PC-3 (cell line): ENCODE data around the gene FARS2. TPM values are rescaled to one million over a fixed set of nuclear protein-coding genes. Genes with fewer than 3 reads are reported as not detected.

ENCODE experiments used
- ATAC-seq: fragments of 200-7000 bp; cut with Tn5 transposase; 2 replicates; pipeline ENCODE4 v1.9.1; 2020; ENCODE audit warnings: mild to moderate bottlenecking, moderate library complexity
- BruUV-seq: library from RNA; stranded (reverse); fragments of 400-500 nt; replicated peaks from 2 replicates; lab custom pipeline; 2021; lab: Mats Ljungman, UMichigan
- CTCF ChIA-PET: fragments of 300-600 bp; sonication (Branson Sonifier 250); formaldehyde crosslinking; loops from one replicate; lab custom pipeline; 2022; ENCODE audit warnings: antibody characterized with exemption; lab: Charles Lee
- POLR2A ChIA-PET: fragments of 300-600 bp; sonication (Branson Sonifier 250); formaldehyde crosslinking; loops from one replicate; lab custom pipeline; 2022; ENCODE audit warnings: antibody characterized with exemption; ENCODE audit not compliant: unreplicated experiment; lab: Charles Lee
- DNase-seq: peaks from one replicate; pipeline ENCODE4 v3.0.0-alpha.2; 2015
- H2AFZ ChIP-seq: fragments of 300-600 bp; sonication (generic); 2 replicates; pipeline ENCODE4 v1.6.0; 2016; ENCODE audit warnings: antibody characterized with exemption, low read length
- H3F3A ChIP-seq: fragments of 300-600 bp; sonication (generic); one replicate; pipeline ENCODE4 v1.6.0; 2017; ENCODE audit warnings: antibody characterized with exemption, low read length, control low read depth, mild to moderate bottlenecking; ENCODE audit not compliant: unreplicated experiment
- H3K27ac ChIP-seq: fragments of 300-600 bp; sonication (generic); 2 replicates; pipeline ENCODE4 v1.5.1; 2016; ENCODE audit warnings: mild to moderate bottlenecking, low read length
- H3K27me3 ChIP-seq: fragments of 300-600 bp; sonication (generic); 2 replicates; pipeline ENCODE4 v1.6.1; 2016; ENCODE audit warnings: low read length, mixed read lengths
- H3K36me3 ChIP-seq: fragments of 300-600 bp; sonication (generic); 2 replicates; pipeline ENCODE4 v1.6.1; 2016; ENCODE audit warnings: low read depth, mixed run types, low read length, mixed read lengths
- H3K4me1 ChIP-seq: fragments of 300-600 bp; sonication (generic); 2 replicates; pipeline ENCODE4 v1.5.1; 2016; ENCODE audit warnings: low read length; ENCODE audit not compliant: insufficient read depth
- H3K4me2 ChIP-seq: fragments of 300-600 bp; sonication (generic); 2 replicates; pipeline ENCODE4 v1.6.0; 2016; ENCODE audit warnings: low read length
- H3K4me3 ChIP-seq: fragments of 300-600 bp; sonication (generic); 2 replicates; pipeline ENCODE4 v1.5.1; 2016; ENCODE audit warnings: mild to moderate bottlenecking, low read length, mixed read lengths
- H3K79me2 ChIP-seq: fragments of 300-600 bp; sonication (generic); 2 replicates; pipeline ENCODE4 v1.6.1; 2017; ENCODE audit warnings: low read length, mixed read lengths
- H3K9ac ChIP-seq: fragments of 300-600 bp; sonication (generic); 2 replicates; pipeline ENCODE4 v1.6.0; 2016; ENCODE audit warnings: mild to moderate bottlenecking, low read length
- H3K9me2 ChIP-seq: fragments of 300-600 bp; sonication (generic); replicated peaks from 2 replicates; pipeline ENCODE4 v1.6.1; 2016; ENCODE audit warnings: mixed run types, low read length, mixed read lengths
- H3K9me3 ChIP-seq: fragments of 300-600 bp; sonication (generic); 2 replicates; pipeline ENCODE4 v1.6.1; 2016; ENCODE audit warnings: low read length, mixed read lengths
- H4K20me1 ChIP-seq: fragments of 300-600 bp; sonication (generic); 2 replicates; pipeline ENCODE4 v1.6.1; 2016; ENCODE audit warnings: low read length, mixed read lengths
- EZH2 ChIP-seq: fragments of 300-600 bp; sonication (generic); IDR thresholded peaks from one replicate; pipeline ENCODE4 v1.6.1; 2017; ENCODE audit warnings: antibody characterized with exemption, mild to moderate bottlenecking, low read length; ENCODE audit not compliant: unreplicated experiment
- EZH2phosphoT487 ChIP-seq: fragments of 300-600 bp; sonication (generic); IDR thresholded peaks from 2 replicates; pipeline ENCODE4 v1.6.1; 2018; ENCODE audit warnings: mild to moderate bottlenecking, antibody characterized with exemption, low read length, borderline replicate concordance
- intact Hi-C: fragments of 100-400 bp; cut with micrococcal nuclease; formaldehyde crosslinking; loops from 2 replicates; pipeline ENCODE4 v1.9.0; 2023
- total RNA-seq: library from RNA; depleted of rRNA; stranded (reverse); fragments of >200 nt; gene quantifications from 2 replicates; pipeline ENCODE4 v1.2.3, GENCODE V29; 2014
- TF ChIP-seq, protein P1 (sequence below): fragments of 300-600 bp; sonication (generic); conservative IDR thresholded peaks from 2 replicates; pipeline ENCODE4 v1.5.1; 2017; ENCODE audit warnings: antibody characterized with exemption, low read depth, mild to moderate bottlenecking, low read length

Gene FARS2
- total RNA-seq, 1 experiment from 2014 or later, result 23.0 TPM

DNA sequence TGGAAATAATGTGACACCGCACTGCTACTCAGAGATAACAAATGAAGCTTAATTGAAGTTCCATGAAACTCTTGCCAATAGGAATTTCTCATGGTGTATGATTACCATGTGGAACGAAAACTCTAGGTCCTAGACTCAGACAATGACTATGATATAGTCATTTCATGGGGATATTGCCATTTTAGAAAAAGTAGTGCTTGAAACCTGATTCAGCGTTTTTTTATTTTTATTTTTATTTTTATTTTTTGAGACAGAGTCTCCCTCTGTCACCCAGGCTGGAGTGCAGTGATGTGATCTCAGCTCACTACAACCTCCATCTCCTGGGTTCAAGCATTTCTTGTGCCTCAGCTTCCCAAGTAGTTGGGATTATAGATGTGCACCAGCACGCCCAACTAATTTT, 253.9 kb downstream of the FARS2 start:
- ChIA-PET CTCF (no interaction called here), POLR2A (no interaction called here)
- no peaks in the 10 kb centered on the region for H3K27me3 ChIP-seq
- no peaks in the 10 kb centered on the region for H3K9me3 ChIP-seq
- no peak for ATAC-seq
- no peaks in the 10 kb centered on the region for H3K79me2 ChIP-seq
- H3K9me2 ChIP-seq, result no peaks in the 10 kb centered on the region
- DNase-seq, result no peak
- peaks cover 17% of the 10 kb centered on the region for H3K4me1 ChIP-seq
- H2AFZ ChIP-seq, result no peak overlapping the region
- no peaks in the 10 kb centered on the region for H3K36me3 ChIP-seq
- intact Hi-C loops, result no loop called here
- H3K27ac ChIP-seq, result no peak overlapping the region
- H3F3A ChIP-seq, result no peaks in the 10 kb centered on the region
- BruUV-seq, result no TSS peak
- H3K4me2 ChIP-seq, result no peak overlapping the region
- no peaks in the 10 kb centered on the region for H4K20me1 ChIP-seq
- no peak overlapping the region for H3K9ac ChIP-seq
- TF ChIP-seq, protein P1, sequence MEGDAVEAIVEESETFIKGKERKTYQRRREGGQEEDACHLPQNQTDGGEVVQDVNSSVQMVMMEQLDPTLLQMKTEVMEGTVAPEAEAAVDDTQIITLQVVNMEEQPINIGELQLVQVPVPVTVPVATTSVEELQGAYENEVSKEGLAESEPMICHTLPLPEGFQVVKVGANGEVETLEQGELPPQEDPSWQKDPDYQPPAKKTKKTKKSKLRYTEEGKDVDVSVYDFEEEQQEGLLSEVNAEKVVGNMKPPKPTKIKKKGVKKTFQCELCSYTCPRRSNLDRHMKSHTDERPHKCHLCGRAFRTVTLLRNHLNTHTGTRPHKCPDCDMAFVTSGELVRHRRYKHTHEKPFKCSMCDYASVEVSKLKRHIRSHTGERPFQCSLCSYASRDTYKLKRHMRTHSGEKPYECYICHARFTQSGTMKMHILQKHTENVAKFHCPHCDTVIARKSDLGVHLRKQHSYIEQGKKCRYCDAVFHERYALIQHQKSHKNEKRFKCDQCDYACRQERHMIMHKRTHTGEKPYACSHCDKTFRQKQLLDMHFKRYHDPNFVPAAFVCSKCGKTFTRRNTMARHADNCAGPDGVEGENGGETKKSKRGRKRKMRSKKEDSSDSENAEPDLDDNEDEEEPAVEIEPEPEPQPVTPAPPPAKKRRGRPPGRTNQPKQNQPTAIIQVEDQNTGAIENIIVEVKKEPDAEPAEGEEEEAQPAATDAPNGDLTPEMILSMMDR, result no peak
- TF ChIP-seq EZH2 (no peak), EZH2phosphoT487 (no peak)
- no peak overlapping the region for H3K4me3 ChIP-seq

DNA sequence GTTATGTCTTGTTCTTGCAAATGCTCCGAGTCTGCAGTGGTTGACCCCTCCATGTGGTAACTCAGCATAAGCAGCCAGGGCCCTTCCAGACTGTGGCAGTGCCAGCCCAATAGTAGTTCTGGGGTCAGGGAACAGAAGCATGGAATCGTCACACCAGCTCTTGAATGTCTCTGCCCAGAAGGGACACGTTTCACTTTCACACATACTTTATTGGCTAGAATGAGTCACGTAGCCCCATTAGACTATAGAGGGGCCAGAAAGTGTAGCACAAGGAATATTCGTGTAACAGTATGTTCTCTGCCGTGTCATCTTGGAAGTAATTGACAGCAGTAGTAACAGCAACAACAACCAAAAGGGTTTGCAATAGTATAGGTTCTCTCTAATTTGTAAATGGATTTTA, 254.7 kb downstream of the FARS2 start:
- no peak overlapping the region for H3K4me3 ChIP-seq
- H3K9me2 ChIP-seq, result no peaks in the 10 kb centered on the region
- no TSS peak for BruUV-seq
- H2AFZ ChIP-seq, result no peak overlapping the region
- no peaks in the 10 kb centered on the region for H3K27me3 ChIP-seq
- no peak overlapping the region for H3K9ac ChIP-seq
- intact Hi-C loops, result no loop called here
- DNase-seq (no peak), ATAC-seq (no peak)
- no peak for TF ChIP-seq EZH2
- TF ChIP-seq, protein P1, result no peak
- TF ChIP-seq EZH2phosphoT487, result no peak
- no peaks in the 10 kb centered on the region for H3K36me3 ChIP-seq
- ChIA-PET CTCF (interaction anchor here (0.5 kb wide), 1 partner anchor 39 kb away, joined by 3 read pairs; no protein-coding TSS in a partner anchor), POLR2A (no interaction called here)
- peaks cover 15% of the 10 kb centered on the region for H3K4me1 ChIP-seq
- no peak overlapping the region for H3K4me2 ChIP-seq
- H3K27ac ChIP-seq, result no peak overlapping the region
- no peaks in the 10 kb centered on the region for H3F3A ChIP-seq
- no peaks in the 10 kb centered on the region for H3K9me3 ChIP-seq
- H3K79me2 ChIP-seq, result no peaks in the 10 kb centered on the region
- H4K20me1 ChIP-seq, result no peaks in the 10 kb centered on the region

DNA sequence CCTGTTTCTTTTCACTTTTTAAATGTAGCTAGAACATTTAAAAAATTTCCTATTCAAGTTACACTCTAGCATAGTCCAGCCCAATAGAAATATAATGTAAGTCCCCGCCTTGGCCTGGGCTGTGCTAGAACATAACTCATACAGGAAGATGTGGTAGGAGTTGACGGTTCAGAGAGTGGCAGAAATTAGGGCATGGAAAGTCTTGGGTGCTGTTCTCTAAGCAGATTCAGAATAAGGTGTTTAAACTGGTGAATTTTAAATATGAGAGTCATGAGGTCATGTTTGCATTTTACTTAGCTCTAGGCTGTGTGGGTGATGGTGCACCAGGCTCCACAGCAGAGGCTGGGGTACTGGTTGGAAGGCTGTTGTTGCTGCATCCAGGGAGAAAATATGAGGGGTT, 256.5 kb downstream of the FARS2 start:
- no peak overlapping the region for H2AFZ ChIP-seq
- H3K4me1 ChIP-seq, result no peaks in the 10 kb centered on the region
- no peak overlapping the region for H3K4me3 ChIP-seq
- H3K36me3 ChIP-seq, result no peaks in the 10 kb centered on the region
- no peak overlapping the region for H3K9ac ChIP-seq
- H3K27me3 ChIP-seq, result no peaks in the 10 kb centered on the region
- H3K9me3 ChIP-seq, result no peaks in the 10 kb centered on the region
- no peaks in the 10 kb centered on the region for H4K20me1 ChIP-seq
- no peak overlapping the region for H3K4me2 ChIP-seq
- ATAC-seq (peak; percentile 35; the same call in 1 of the 2 replicates), DNase-seq (no peak)
- TF ChIP-seq, protein P1, result no peak
- no peak for TF ChIP-seq EZH2phosphoT487
- TF ChIP-seq EZH2, result no peak
- BruUV-seq, result no TSS peak
- no peaks in the 10 kb centered on the region for H3K9me2 ChIP-seq
- ChIA-PET CTCF (no interaction called here), POLR2A (no interaction called here)
- no peaks in the 10 kb centered on the region for H3K79me2 ChIP-seq
- intact Hi-C loops, result no loop called here
- no peaks in the 10 kb centered on the region for H3F3A ChIP-seq
- no peak overlapping the region for H3K27ac ChIP-seq
